ENCODE data around the gene SIN3B.

Gene SIN3B

DNA sequence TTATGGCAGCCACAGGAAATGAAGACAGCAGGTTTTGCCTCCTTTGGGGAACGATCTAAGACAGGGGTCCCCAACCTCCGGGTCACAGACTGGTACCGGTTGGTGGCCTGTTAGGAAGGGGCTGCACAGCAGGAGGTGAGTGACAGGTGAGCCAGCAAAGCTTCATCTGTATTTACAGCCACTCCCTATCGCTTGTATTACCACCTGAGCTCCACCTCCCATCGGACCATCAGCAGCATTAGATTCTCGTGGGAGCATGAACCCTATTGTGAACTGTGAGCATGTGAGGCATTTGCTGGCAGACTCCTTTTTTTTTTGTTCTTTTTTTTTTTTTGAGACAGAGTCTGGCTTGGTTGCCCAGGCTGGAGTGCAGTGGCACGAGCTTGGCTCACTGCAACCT, 81.8 kb downstream of the SIN3B start:
- no peak for DNase-seq (ENCODE audit: low spot score)

DNA sequence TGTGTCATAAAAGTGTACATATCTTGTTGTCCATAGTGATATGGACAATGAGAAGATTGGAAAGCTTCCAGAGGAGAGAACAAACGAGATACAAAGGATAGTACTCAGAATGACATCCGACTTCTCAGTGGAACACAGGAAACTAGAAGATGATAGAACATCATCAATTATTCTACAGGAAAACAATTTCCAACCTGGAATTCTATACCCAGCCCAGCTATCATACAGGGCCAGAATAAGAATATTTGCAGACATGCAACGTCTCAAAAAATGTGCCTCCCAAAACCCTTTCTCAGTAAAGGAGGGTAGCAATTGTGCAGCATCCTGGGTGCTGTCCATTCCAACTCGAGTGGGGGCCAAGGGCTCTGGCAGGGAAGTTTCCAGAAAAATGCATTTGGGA, 83.6 kb downstream of the SIN3B start:
- DNase-seq (ENCODE audit: low spot score), result no peak

DNA sequence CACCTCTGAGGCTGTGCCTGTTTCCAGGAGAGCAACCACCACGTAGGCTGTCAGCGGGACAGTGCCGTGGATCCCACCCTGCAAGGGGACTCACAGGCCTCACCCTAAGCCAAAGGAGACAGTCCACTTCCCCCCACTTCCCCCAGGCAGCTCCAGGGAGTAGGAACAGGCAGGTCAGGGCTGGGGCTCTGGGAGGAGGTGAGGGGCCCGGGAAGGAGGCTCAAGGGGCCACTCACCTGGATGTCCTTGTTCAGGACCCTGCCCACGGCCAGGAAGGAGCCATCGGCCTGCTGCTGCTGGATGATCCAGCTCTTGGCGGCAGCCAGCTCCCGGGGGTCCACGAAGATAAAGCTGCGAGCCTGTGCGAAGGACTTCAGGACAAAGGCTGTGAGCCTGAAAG, 85.2 kb downstream of the SIN3B start:
- DNase-seq (ENCODE audit: low spot score), result no peak

DNA sequence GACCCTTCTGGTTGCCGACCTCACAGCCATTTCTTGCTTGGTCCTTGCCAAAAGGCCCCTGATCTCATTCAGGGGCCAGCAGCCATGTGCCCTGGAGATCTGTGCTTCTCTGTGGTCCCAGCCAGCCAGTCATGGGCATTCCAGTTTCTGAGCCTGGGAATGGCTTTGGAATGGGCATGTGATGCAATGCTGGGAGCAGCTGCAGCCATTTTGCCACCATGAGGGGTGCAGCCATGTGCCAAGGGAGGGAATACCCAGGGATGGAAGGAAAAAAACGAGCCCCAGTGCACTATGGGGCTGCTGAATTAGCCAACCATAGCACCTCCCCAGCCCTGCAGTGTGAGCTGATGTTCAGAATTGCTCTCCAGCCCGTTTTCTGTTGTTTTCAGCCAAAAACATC, 85.9 kb downstream of the SIN3B start:
- DNase-seq (ENCODE audit: low spot score), result no peak

DNA sequence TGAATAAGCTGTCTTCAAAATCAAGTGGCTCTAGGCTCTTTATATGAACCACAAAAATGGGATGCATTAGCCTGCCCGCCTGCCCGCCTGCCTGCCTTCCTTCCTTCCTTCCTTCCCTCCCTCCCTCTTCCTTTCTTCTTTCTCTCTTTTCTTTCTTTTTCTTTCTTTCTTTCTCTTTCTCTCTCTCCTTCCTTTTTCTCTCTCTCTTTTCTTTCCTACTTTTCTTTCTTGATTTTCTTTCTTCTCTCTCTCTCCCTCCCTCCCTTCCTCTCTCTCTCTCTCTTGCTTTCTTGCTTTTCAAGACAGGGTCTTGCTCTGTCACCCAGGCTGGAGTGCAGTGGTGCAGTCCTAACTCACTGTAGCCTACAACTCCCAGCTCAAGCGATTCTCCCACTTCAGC, 86.5 kb downstream of the SIN3B start:
- DNase-seq (ENCODE audit: low spot score), result no peak

DNA sequence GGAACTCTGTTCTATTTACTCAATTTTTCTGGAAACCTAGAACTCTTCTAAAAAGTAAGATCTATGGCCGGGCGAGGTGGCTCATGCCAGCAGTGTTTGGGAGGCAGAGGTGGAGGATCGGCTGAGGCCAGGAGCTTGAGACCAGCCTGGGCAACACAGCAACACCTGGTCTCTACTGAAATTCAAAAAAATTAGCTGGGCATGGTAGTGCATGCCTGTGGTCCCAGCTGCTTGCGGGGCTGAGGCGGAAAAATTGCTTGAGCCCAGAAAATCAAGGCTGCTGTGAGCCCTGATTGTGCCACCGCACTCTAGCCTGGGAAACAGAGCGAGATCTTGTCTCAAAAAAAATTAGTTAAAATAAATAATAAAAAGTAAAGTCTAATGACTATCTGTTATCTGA, 88.2 kb downstream of the SIN3B start:
- no peak for DNase-seq (ENCODE audit: low spot score)

DNA sequence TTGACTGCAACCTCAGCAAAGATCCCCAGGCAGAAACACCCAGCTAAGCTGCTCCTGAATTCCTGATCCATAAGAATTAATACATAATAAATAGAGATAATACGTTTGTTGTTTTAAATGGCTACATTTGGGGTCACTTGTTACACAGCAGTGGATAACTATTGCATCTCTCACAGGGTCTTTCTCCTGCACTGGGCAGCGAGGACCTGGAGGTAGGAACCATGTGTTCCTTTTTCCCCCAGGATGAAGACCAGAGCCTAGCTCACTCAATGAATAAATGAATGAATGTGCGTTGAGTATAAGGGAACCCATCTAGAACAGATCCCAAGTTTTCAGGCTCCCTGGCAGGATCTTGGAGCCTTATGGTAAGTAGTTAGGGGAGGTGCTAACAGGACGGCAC, 90.3 kb downstream of the SIN3B start:
- no peak for DNase-seq (ENCODE audit: low spot score)

DNA sequence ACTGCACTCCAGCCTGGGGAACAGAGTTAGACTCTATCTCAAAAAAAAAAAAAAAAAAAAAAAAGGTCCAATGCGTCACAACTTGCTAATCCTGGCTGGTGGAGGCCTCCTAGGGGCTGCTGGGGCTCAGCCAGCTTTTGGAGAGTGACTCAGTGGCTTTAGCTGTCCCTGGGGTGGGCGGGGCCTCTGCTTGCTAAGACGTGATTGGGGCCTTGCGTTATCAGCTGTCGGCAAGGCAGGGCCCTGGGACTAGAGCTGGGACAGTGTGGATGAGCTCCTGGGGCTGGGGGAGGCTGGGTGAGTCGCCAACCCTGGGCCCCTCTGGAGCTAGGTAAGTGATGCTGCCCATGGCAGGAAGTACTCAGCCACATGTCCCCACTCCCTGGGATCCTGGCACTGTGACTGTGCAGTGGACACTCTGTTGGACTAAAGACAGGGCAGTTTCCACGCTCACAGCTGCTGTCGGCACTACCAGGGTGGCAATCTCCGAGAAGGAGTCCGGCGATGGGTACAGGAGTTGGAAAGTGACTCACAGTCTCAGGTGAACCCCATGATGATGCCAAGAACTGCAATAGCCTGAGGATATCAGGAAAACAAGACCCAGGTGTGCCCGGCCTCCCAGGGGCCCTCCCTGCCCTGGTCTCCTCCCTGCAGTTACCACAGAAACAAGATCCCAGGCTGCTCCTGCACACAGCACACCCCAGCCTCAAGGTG, 91.8 kb downstream of the SIN3B start:
- DNase-seq (ENCODE audit: low spot score), result peak; percentile 50

DNA sequence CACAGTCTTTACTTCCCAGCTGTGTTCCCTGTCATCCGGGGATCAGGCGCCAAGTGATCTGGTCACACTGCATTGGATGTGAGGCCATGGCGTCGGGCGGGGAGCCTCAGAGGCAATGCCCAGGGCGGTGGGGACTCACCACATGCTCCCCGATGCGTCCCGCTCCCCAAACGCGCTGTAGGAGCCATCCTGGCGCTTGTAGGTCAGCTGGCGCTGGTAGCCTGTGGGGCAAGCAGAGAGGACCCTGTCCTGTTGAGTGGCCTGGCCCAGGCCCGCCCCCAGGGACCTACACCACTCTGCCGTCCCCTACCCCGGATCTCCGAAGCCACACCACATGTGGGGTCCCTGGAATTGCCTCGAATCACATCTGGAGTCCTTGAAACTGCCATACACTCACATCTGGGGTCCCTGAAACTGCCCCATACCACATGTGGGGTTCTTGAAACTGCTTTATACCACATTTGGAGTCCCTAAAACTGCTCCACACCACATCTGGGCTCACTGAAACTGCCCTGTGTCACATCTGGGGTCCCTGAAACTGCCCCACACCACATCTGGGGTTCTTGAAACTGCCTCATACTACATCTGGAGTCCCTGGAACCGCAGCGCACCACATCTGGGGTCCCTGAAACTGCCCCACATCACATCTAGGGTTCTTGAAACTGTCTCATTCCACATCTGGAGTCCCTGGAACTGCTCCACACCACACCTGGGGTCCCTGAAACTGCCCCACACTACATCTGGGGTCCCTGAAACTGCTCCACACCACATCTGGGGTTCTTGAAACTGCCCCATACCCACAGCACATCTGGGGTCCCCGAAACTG, 92.8 kb downstream of the SIN3B start:
- DNase-seq (ENCODE audit: low spot score), result no peak

DNA sequence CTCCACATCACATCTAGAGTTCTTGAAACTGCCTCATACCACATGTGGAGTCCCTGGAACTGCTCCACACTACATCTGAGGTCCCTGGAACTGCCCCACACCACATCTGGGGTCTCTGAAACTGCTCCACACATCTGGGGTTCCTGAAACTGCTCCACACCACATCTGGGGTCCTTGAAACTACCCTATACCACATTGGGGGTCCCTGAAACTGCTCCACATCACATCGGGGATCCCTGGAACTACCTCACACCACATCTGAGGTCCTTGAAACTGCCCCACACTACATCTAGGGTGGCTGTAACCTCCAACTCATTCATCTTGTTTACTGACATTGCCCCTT, 93.4 kb downstream of the SIN3B start:
- DNase-seq (ENCODE audit: low spot score), result no peak

DNA sequence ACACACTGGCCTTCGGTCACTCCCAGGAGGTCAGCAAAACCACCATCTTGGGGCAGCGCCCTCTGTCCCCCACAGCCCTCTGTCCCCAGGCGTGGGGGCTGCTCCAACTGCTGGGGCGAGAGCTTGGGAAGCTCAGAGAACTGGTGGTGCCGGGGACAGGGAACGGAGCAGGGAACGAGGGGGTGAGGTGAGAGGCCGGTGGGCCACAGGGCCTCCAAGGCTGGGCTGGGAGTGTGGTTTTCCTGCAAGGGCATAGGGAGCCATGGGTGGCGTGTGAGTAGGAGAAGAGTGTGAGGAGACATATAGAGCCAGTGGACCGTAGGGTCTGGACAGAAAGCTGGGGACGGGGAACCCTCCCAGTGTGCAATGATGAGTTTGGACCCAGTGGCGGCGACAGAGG, 93.8 kb downstream of the SIN3B start:
- DNase-seq (ENCODE audit: low spot score), result no peak

DNA sequence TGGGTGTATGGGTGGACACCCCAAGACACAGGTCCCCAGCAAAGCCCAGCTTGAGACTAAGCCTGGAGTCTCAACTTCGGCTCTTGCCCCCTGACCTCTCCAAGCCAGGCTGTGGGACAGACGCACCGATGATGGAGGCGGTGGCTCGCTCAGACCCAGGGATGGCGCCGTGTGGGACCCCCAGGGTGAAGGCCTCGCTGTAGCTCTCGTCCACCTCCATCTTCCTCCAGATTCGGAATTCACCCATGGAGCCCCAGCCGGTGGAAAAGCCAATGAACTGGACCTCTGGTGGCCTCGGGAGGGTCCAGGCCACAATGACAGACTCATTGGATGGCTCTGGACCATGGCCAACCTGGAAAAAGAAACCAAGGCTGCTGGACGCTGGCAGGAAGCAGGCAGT, 98.7 kb downstream of the SIN3B start:
- no peak for DNase-seq (ENCODE audit: low spot score)

DNA sequence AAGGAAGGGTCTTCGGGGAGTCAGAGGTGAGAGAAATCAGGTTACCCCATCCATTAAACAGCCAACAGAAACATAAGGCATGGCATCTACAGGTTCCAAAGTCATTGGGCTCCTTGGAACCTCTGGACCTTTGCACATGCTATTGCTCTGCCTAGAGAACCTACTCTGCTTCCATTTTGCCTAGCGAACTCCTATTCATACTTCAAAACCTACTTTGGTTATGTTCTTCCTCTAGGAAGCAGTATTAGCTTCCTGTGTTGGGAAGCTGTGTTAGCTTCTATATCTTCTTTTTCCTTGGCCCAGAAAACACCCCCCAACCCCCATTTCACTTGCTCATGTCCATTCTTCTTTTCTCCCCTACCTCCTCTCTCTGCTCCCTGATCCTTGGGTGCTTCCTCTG, 99.2 kb downstream of the SIN3B start:
- no peak for DNase-seq (ENCODE audit: low spot score)

DNA sequence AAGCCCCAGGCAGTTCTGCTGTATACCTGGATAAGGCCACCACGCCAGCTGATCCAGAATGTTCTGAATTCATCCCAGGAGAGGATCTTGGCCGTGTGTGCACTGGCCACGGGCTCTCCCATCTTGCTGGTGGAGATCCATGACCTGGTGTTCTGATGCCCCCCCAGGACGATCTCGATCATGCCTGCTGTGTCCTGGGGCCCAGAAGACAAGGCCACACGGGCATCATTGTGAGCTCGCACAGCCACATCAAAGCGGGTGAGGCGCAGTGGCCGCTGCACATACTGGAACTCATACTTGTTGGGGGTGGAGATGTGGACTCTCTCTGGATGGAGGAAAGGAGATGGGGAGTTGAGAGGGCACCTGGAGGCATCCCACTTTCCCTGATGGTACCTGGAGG, 99.7 kb downstream of the SIN3B start:
- no peak for DNase-seq (ENCODE audit: low spot score)
